PFSK-1 (cell line): ENCODE measurements around the gene SLC27A5.

Source experiments
- POLR2AphosphoS5 ChIP-seq: IDR thresholded peaks from 2 replicates; pipeline ENCODE4 v1.6.1; 2012; ENCODE audit warnings: low read depth, mild to moderate bottlenecking, control low read depth, low read length, moderate library complexity
- REST ChIP-seq, 2 experiments: IDR thresholded peaks; 2 replicates each; pipeline versions ENCODE4 v1.6.1 to v1.8.0; 2011 to 2012; ENCODE audit warnings: low read depth in 2 of 2, low read length in 2 of 2, control low read depth in 1 of 2, inconsistent platforms in 1 of 2, mild to moderate bottlenecking in 1 of 2, moderate library complexity in 1 of 2; ENCODE audit not compliant: insufficient read depth in 1 of 2
- SIN3A ChIP-seq: IDR thresholded peaks from 2 replicates; pipeline ENCODE4 v1.6.1; 2012; ENCODE audit warnings: mild to moderate bottlenecking, low read length, moderate library complexity, borderline replicate concordance; ENCODE audit not compliant: insufficient read depth

DNA sequence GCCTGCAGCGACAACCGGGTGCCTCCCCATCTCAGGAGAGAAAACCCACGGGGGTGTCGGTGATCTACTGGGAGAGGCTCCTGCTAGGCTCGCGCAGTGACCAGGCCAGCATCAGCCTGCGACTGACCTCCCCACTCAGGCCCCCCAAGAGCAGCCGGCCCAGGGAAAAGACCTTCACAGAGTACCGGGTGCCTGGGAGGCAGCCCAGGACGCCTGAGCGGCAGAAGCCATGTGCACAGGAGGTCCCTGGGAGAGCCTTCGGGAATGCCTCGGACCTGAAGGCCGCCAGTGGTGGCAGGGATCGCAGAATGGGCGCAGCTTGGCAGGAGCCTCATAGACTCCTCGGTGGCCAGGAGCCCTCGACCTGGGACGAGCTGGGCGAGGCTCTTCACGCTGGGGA is 56.5 kb downstream of the SLC27A5 start:
- TF ChIP-seq SIN3A, result no peak
- TF ChIP-seq POLR2AphosphoS5, result no peak
- TF ChIP-seq REST (IDR thresholded peaks at IDR 0.05; ENCODE audit: insufficient read depth in 1 of 2, low read depth in 2 of 2, low read length in 2 of 2), result no peak
